Skin of body (tissue), 2 donors: ENCODE measurements around the gene FADS2. TPM values are rescaled to one million over a fixed set of nuclear protein-coding genes. Genes with fewer than 3 reads are reported as not detected.

Source experiments
- small RNA-seq: library from RNA; depleted of rRNA; stranded (forward); fragments of <200 nt; gene quantifications from one replicate; pipeline ENCODE3, GENCODE V24; 2014; ENCODE audit warnings: low replicate concordance
- total RNA-seq: library from RNA; depleted of rRNA; stranded (reverse); fragments of >200 nt; gene quantifications from one replicate; pipeline ENCODE4 v1.2.3, GENCODE V29; 2014

Gene FADS2
- total RNA-seq, 1 donor from 2014 or later, result 32.0 TPM

Small RNAs within 50 kb of the gene (small RNA-seq; reads per million reads assigned to genes)
- not detected for gene MIR6746

Other genes starting within 250 kb of the FADS2 start
- gene SYT7, start 247.2 kb upstream of the FADS2 start, total RNA-seq, result 1.7 TPM
- 1.1 TPM for gene DAGLA, start 147.9 kb upstream of the FADS2 start, total RNA-seq
- 0.30 TPM for gene MYRF, start 75.7 kb upstream of the FADS2 start, total RNA-seq
- 83.5 TPM for gene TMEM258, start 35.7 kb upstream of the FADS2 start, total RNA-seq
- 12.0 TPM for gene FEN1, start 35.4 kb upstream of the FADS2 start, total RNA-seq
- 34.8 TPM for gene FADS1, start 11.3 kb upstream of the FADS2 start, total RNA-seq
- gene FADS3, start 63.2 kb downstream of the FADS2 start, total RNA-seq, result 24.8 TPM
- gene RAB3IL1, start 89.3 kb downstream of the FADS2 start, total RNA-seq, result 11.1 TPM
- 2.1 TPM for gene BEST1, start 122.1 kb downstream of the FADS2 start, total RNA-seq
- gene FTH1, start 139.3 kb downstream of the FADS2 start, total RNA-seq, result 666 TPM